B cell (primary cell): ENCODE measurements around the gene COL3A1. TPM values are rescaled to one million over a fixed set of nuclear protein-coding genes. Genes with fewer than 3 reads are reported as not detected.

Experiments used
- ATAC-seq: fragments of 200-7000 bp; cut with Tn5 transposase; one replicate; pipeline ENCODE4 v1.10.0; 2021; ENCODE audit warnings: low read depth, mild to moderate bottlenecking, moderate number of reproducible peaks, moderate library complexity
- CTCF ChIA-PET: fragments of 350-600 bp; sonication (Branson Sonifier 250); formaldehyde crosslinking; loops from one replicate; lab custom pipeline; 2021; ENCODE audit warnings: antibody characterized with exemption, inconsistent platforms; lab: Charles Lee
- POLR2A ChIA-PET: fragments of 350-600 bp; sonication (Branson Sonifier 250); formaldehyde crosslinking; loops from one replicate; lab custom pipeline; 2021; ENCODE audit warnings: antibody characterized with exemption; lab: Charles Lee
- DNase-seq: peaks from one replicate; pipeline ENCODE4 v3.0.0; 2013
- H2AFZ ChIP-seq: 2 replicates; pipeline ENCODE4 v1.6.1; 2012; ENCODE audit warnings: mild to moderate bottlenecking, low read depth, low read length; ENCODE audit not compliant: insufficient read depth, poor library complexity, severe bottlenecking
- H3K27ac ChIP-seq, 2 donors: 1 replicate in 1 of 2; 2 replicates in 1 of 2; pipeline ENCODE4 v1.5.1; 2012 to 2013; ENCODE audit warnings: low read length in 2 of 2, mild to moderate bottlenecking in 2 of 2, moderate library complexity in 1 of 2
- H3K27me3 ChIP-seq, 4 experiments: fragments of 200-600 bp in 1 of 4; sonication (generic) in 1 of 4; replicated peaks in 1 of 4; 1 replicate in 2 of 4; 2 replicates in 2 of 4; pipeline versions ENCODE4 v1.6.1 to v1.7.0; 2013 to 2016; ENCODE audit warnings: low read length in 3 of 4, mild to moderate bottlenecking in 2 of 4, mixed read lengths in 1 of 4, moderate library complexity in 1 of 4; ENCODE audit not compliant: insufficient read depth in 4 of 4, control insufficient read depth in 3 of 4; ENCODE audit errors: control extremely low read depth in 1 of 4
- H3K36me3 ChIP-seq, 2 experiments: replicated peaks in 1 of 2; 1 replicate in 1 of 2; 2 replicates in 1 of 2; pipeline versions ENCODE4 v1.6.1 to v1.7.1; 2013; ENCODE audit warnings: low read length in 1 of 2; ENCODE audit not compliant: insufficient read depth in 2 of 2, control insufficient read depth in 1 of 2; ENCODE audit errors: control extremely low read depth in 1 of 2, extremely low read depth in 1 of 2
- H3K4me1 ChIP-seq, 2 donors: fragments of 200-600 bp in 1 of 2; sonication (generic) in 1 of 2; 1 replicate in 1 of 2; 2 replicates in 1 of 2; pipeline versions ENCODE4 v1.5.1 to v1.6.1; 2013 to 2017; ENCODE audit warnings: low read length in 2 of 2; ENCODE audit not compliant: control insufficient read depth in 2 of 2, insufficient read depth in 2 of 2
- H3K4me2 ChIP-seq: replicated peaks from 2 replicates; pipeline ENCODE3; 2012; ENCODE audit warnings: mild to moderate bottlenecking, low read depth, low read length; ENCODE audit not compliant: poor library complexity, severe bottlenecking
- H3K4me3 ChIP-seq, 5 experiments: fragments of 200-600 bp in 1 of 5; sonication (generic) in 1 of 5; 1 replicate in 3 of 5; 2 replicates in 2 of 5; pipeline versions ENCODE4 v1.5.1 to v1.7.0; 2011 to 2016; ENCODE audit warnings: low read length in 4 of 5, mild to moderate bottlenecking in 4 of 5, low read depth in 2 of 5, control low read depth in 1 of 5, moderate library complexity in 1 of 5; ENCODE audit not compliant: insufficient read depth in 1 of 5; ENCODE audit errors: control extremely low read depth in 1 of 5, extremely low read depth in 1 of 5
- H3K79me2 ChIP-seq: fragments of 200-600 bp; sonication (generic); one replicate; pipeline ENCODE4 v1.6.0; 2016; ENCODE audit warnings: low read length; ENCODE audit not compliant: control insufficient read depth, insufficient read depth
- H3K9ac ChIP-seq: fragments of 200-600 bp; sonication (generic); 2 replicates; pipeline ENCODE4 v1.6.1; 2017; ENCODE audit warnings: mild to moderate bottlenecking, low read length, moderate library complexity
- H3K9me3 ChIP-seq, 3 donors: one replicate each; pipeline versions ENCODE4 v1.6.1 to v1.7.1; 2013; ENCODE audit warnings: low read length in 2 of 3; ENCODE audit not compliant: control insufficient read depth in 2 of 3, insufficient read depth in 1 of 3; ENCODE audit errors: control extremely low read depth in 1 of 3
- H4K20me1 ChIP-seq: 2 replicates; pipeline ENCODE4 v1.6.0; 2012; ENCODE audit warnings: mild to moderate bottlenecking, low read length; ENCODE audit not compliant: insufficient read depth, control insufficient read depth, poor library complexity, severe bottlenecking
- H3K27ac Mint-ChIP-seq: one replicate; pipeline ENCODE4 v1.8.0; 2021; ENCODE audit warnings: mixed read lengths
- H3K27me3 Mint-ChIP-seq: one replicate; pipeline ENCODE4 v1.8.0; 2021; ENCODE audit warnings: mixed read lengths
- H3K4me1 Mint-ChIP-seq: one replicate; pipeline ENCODE4 v1.8.0; 2021; ENCODE audit warnings: mixed read lengths
- H3K4me3 Mint-ChIP-seq: one replicate; pipeline ENCODE4 v1.8.0; 2021; ENCODE audit warnings: mixed read lengths
- H3K9me3 Mint-ChIP-seq: one replicate; pipeline ENCODE4 v1.8.0; 2022; ENCODE audit warnings: mixed read lengths; ENCODE audit not compliant: insufficient read depth
- CTCF ChIP-seq: fragments of 200-600 bp; IDR thresholded peaks from one replicate; pipeline ENCODE4 v1.8.0; 2022; ENCODE audit warnings: antibody characterized with exemption, mild to moderate bottlenecking
- EZH2 ChIP-seq: IDR thresholded peaks from 2 replicates; pipeline ENCODE4 v1.6.1; 2012; ENCODE audit warnings: borderline replicate concordance, low read depth, mild to moderate bottlenecking, moderate library complexity, low read length; ENCODE audit not compliant: insufficient read depth, poor library complexity, severe bottlenecking
- intact Hi-C: fragments of 100-400 bp; cut with micrococcal nuclease; formaldehyde crosslinking; loops from one replicate; pipeline ENCODE4 v1.10.0; 2022
- polyA plus RNA-seq: library from polyadenylated mRNA; depleted of rRNA; stranded (reverse); fragments of >200 nt; gene quantifications from 2 replicates; pipeline ENCODE4 v1.2.3, GENCODE V29; 2012
- total RNA-seq, 2 donors: library from RNA; stranded (reverse); fragments of 120-200 nt in 1 of 2; gene quantifications; 1 replicate in 1 of 2; 2 replicates in 1 of 2; pipeline versions ENCODE4 v1.2.3 to v1.2.4, GENCODE V29; 2013 to 2022

Gene COL3A1
- total and polyA plus RNA-seq, 2 donors (not counting 1 experiment from before 2014, with no cell fraction given), result not detected

- no peaks in the 10 kb centered on the region for H3K36me3 ChIP-seq
- DNase-seq (no peak), ATAC-seq (no peak)
- H3K27ac ChIP-seq, result no peak overlapping the region
- TF ChIP-seq CTCF (no peak), EZH2 (no peak)
- no peak overlapping the region for H3K9ac ChIP-seq
- no peak overlapping the region for H2AFZ ChIP-seq
- H3K4me3 ChIP-seq, result no peak overlapping the region
- H3K9me3 ChIP-seq, result no peaks in the 10 kb centered on the region
- Mint-ChIP-seq H3K4me3 (no peak overlapping the region), H3K9me3 (no peaks in the 10 kb centered on the region), H3K27me3 (no peaks in the 10 kb centered on the region), H3K4me1 (no peaks in the 10 kb centered on the region), H3K27ac (no peak overlapping the region)
- no peaks in the 10 kb centered on the region for H4K20me1 ChIP-seq
- CTCF ChIA-PET, result no interaction called here
- POLR2A ChIA-PET, result no interaction called here
- no peaks in the 10 kb centered on the region for H3K4me1 ChIP-seq
- no peaks in the 10 kb centered on the region for H3K79me2 ChIP-seq
- no peaks in the 10 kb centered on the region for H3K27me3 ChIP-seq
- intact Hi-C loops, result no loop called here
- no peak overlapping the region for H3K4me2 ChIP-seq
Observed at GRCh38 chr2:188997263-188997662, 23.1 kb downstream of the COL3A1 start.

GRCh38 chr2:189000221-189000620 lies 26.0 kb downstream of the COL3A1 start:
- Histone ChIP-seq H4K20me1 (no peaks in the 10 kb centered on the region), H3K79me2 (no peaks in the 10 kb centered on the region), H3K36me3 (no peaks in the 10 kb centered on the region), H3K4me2 (no peak overlapping the region), H3K27ac (no peak overlapping the region), H3K4me3 (no peak overlapping the region), H3K9me3 (no peaks in the 10 kb centered on the region), H3K9ac (no peak overlapping the region), H2AFZ (no peak overlapping the region), H3K27me3 (no peaks in the 10 kb centered on the region), H3K4me1 (no peaks in the 10 kb centered on the region)
- Mint-ChIP-seq H3K9me3 (no peaks in the 10 kb centered on the region), H3K4me3 (no peak overlapping the region), H3K4me1 (no peaks in the 10 kb centered on the region), H3K27ac (no peak overlapping the region), H3K27me3 (no peaks in the 10 kb centered on the region)
- TF ChIP-seq CTCF, result no peak
- no peak for TF ChIP-seq EZH2
- POLR2A ChIA-PET, result no interaction called here
- DNase-seq, result no peak
- CTCF ChIA-PET, result no interaction called here
- ATAC-seq, result no peak
- intact Hi-C loops, result no loop called here
